Activated CD4-positive, alpha-beta T cell treated with anti-CD3 and anti-CD28 coated beads for 24 hours (primary cell): ENCODE data around the gene CCN2.
"Not testable (repeated sequence)": the region's sequence is repeated elsewhere in the genome, so short reads cannot be mapped to it uniquely, and the experiment has no call there.

Experiments used
- DNase-seq, 2 donors: peaks; one replicate each; pipeline ENCODE4 v3.0.0-alpha.2; 2020; ENCODE audit warnings: low read depth in 2 of 2

CCN2 gene

DNA sequence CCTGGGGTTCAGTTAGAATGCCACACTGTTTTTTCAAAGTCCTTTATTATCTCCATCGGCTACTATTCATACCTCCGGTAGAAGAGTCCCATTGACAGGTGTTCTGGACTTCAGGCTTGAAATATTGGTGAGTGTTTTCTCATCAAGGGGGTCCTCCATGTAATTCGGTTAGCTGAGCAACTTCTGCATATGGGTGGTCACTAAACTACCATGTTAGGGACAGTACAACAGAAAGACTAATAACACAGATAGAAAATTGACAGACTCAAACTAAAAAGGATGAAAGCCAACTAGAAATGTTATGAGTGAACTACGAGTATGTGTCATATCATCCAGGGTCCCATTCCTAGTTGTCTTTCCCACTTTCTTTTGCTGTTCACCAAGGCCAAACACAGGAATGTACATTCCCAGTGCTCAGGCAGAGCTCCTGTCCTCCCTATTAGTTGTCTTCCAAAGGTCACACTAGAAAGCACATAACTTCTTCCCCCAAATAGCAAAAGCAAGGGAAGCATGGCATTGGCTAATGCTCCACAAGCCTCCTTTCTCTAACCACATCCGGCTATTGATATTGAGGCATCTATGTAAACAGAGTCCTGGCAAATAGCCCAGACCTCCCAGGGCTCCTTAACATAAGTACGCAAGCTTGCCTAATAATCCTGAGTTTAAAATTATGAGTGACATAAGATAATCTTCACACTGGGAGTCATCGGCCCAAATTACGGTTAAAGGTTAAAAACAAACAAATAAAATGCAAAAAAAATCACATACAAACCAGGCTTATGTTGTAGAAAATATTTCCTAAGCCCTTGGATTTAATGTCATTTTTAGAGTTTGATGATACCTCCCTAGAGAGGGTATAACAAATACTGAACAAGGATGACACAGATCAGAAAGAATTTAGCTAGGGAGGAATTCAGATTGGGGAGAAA, 13.2 kb downstream of the CCN2 start:
- no peak for DNase-seq

DNA sequence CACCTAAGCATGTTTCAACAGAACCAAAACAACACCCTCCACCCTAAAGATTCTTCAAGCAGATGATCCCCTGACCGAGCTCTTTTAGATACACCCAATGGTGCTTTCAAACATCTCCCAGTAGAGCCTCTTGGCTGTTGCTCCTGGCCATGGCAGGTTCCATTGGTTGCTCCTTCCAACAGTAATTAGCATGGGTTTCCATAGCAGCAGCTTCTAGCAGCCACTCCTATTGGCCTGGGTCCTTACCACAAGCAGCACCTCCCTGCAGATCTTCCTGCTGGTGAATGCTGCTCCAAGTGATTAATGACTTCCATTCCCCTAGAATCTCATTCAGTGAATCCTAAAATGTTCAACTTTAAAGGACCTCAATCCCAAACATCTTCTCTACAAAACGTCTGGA, 13.9 kb downstream of the CCN2 start:
- no peak for DNase-seq

DNA sequence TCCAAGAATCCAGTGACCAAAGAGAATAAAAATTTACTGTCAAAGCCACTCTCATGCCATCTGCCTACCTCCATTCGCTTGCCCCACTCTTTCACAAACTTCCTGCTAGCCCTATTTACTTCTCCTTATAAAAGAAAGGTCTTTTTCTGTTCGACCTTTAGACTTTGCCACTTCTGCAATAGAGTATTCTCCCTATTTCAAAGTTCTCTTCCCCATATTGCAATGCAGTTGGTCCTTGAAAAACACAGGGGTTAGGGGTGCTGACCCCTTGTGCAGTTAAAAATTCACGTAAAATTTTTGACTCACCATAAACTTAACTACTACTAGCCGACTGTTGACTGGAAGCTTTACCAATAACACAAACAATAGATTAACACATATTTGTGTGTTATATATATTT, 15.0 kb downstream of the CCN2 start:
- no peak for DNase-seq

DNA sequence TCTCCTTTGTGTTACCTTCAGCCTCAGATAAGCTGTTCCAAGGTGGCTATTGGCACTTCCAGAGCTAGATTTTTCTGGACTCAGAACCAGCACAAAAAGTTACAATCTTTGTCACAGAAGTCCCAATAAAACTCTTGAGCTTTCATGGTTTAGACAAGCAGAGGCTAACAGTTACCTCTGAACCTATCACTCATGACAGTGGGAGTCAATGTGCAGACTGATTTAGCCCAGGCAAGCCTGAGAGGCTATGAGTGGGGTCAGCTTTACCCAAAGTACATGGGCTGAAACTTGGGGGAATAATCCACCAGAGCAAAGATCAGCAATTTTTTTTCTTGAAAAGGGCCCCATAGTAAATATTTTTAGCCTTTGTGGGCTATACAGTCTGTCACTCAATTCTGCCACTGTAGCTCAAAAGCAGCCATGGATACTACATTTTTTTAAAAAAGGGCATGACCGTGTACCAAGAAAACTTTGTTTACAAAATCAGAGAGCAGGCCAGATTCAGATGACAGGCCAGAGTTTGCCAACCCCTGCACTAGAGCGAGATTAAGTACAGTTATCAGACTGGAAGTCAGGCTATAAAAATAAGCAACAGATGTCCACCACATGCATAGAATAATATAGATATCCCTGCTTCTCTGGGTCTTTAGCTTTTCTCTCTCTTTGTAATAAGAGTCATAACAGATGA, 20.0 kb downstream of the CCN2 start:
- no peak for DNase-seq

DNA sequence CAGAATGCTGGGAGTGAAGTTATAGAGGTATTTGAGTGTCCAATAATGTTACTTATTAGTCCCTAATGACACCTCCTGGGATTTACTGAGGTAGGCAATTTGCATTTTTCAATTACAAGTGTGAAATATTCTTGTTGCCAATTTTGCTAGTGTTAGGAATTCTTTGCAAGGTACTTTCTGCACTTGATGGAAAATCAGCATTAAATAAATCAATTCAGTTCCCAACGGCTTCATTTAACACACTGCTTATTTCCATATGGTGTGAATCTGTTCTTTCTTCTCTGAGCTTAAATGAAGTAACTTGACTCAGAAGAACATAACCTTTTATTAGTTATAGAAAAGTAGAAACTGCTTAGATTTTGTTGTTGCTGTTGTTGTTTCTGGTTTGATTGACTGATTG, 21.2 kb downstream of the CCN2 start:
- DNase-seq = no peak

DNA sequence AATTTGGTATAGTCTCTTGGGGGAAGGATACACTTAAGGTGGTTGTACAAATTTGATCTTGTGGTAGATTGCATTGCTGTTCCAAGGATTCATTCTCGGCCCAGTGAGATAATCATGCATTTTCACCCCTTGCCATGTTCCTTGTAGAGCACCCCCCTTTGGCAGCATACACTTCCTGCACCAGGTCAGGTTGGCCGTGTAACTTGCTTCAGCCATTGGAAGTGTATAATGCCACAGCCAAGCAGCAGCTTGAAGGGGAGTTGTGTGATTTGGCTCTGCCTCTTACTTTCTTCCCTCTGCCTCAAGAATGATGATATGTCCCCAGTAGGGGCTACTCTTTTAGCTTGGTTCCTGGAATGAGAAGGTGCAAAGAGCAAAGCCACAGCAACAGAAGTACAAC, 21.9 kb downstream of the CCN2 start:
- no peak for DNase-seq

DNA sequence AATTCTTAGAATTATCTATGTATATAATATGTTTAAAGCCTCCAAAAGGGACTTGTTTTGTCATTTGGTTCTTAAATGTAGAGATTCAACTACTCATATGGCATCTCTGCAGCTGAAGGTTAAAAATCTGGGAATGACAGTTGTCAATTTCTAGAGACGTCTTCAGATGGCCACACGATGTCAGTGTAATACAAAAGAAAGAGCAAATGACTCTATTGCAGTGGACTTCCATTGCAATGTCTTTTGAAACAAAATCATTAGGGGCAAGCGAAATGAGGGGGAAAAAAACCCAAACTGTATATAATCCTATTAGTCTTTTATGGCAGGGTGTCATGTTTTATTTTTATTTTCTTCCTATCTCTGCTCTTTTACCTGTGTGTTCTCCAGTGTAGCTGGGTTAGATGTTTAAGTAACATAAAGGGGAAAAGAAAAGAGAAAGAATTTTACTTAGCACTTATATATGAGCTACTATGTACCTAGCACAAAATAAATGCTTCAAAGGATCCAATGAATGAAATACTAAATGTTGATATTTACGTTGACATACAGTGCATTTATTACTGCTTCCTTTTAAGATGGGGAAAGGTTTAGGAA, 26.2 kb downstream of the CCN2 start:
- DNase-seq = no peak

DNA sequence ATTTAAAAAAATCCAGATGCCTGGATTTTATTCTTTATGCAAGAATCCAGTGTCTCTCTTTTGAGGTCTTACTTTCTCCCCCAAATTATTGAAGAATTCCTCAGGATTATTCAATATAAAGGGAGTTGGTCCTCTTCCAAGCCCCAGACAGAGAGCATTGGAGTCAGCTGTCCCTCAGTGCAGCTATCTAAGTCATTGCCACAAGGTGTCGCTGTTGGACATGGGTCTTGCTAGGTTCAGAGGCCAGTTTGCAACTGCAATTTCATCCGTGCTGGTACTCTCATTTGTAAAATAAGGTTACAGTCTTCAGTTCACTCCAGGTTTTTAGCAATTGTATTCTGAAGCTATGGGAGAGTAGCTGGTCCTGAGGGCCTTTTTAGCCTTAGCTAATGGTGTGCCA, 27.8 kb downstream of the CCN2 start:
- peak in 1 of 2 donors; percentile 12 for DNase-seq

DNA sequence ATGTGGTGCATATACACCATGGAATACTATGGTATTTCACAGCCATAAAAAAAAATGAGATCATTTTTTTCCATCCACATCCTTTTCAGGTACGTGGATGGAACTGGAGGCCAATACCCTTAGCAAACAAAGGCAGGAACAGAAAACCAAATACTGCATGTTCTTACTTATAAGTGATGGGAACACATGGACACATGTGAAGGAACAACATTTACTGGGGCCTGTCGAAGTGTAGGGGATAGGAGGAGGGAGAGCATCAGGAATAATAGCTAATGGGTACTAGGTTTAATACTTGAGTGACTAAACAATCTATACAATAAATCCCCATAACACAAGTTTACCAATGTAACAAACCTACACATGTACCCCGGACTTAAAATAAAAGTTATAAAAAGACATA, 30.5 kb downstream of the CCN2 start:
- no peak for DNase-seq

DNA sequence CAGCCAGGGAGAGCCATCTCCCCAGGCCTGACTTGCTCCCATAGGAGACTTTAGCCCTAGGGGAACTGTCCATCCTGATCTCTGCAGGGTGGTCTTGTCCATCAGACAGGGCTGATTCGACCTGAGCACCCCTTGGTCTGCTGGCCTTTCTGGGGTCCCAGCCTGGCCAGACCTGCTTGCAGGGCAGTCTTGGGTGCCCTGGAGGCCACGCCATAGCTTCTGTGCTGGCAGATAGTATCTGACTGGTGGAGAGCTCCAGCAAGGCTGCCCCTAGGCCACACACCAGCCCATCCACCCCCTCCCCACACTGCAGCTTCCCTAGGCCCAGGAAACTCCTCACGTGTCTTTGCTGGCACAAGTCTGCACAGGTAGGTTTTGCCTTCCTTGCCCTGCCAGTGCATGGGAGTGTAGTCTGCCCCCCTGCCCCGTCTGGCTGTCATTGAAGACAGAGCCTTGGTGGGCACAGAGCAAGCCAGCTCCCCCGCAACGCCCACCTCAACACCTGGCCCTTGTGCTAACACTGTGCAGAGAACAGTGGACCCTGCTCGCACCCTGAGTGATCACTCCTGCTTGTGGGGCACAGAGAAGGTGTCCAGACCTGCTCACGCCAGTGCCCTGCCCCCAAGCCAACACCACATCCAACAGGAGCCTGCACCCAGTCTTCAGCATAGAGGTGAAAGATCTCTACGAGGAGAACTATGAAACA, 32.4 kb downstream of the CCN2 start:
- DNase-seq = no peak

DNA sequence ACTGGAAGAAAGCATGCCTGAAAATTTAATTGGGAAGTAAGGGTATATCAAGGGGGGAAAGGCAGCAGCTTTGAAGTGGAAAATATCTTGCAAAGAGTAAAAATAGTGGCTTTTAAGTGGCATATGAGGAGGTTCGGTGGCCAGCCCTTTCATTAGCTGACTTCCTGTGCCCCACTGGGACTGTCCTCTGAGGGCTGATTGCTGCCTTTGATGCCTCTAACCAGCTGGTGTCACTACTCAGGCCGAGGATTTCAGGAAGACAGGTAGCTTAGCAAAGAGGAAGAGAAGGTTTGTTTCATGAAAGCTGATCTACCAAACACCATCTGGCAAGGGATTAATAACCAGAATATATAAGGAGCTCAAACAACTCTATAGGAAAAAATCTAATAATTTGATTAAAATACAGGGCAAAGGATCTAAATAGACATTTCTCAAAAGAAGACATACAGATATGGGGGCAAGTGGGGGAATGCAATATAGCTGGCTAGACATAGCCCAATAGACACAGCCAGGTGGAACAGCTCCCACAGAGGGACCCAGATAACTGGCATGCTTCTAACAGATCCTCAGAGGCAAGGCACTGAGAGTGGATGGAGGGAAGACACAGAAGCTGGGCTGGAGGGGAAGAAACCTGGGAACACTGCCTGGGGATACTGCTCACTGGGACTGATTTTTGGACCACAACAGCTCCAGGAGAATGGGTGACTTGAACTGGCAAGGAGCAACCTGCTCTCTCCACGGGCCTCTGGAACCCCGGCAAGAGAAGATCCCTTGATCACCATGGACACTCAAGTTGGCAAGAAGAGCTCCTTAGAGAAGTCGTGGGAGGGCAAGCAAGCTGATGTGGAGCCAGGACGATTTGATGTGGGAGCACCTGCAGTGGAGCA, 33.2 kb downstream of the CCN2 start:
- no peak for DNase-seq

DNA sequence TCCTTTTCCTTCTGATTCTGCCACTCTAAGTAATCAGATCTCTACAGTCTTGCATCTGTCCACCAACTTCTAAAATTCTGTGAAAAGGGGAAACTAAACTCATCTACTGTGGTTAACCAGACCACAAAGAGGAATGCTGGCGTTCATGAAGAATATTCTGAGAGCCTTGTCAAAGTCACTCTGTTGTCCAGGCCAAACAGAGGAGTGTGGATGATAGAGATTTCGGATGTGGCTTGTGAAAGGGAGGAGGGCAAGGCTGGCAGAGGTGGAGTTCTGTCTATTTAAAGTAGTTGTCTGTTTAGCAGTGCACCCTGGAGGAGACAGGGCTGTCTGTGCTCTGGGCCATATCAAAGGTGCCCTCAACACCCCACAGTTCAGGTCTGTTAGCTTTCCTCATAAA, 33.9 kb downstream of the CCN2 start:
- DNase-seq = no peak

DNA sequence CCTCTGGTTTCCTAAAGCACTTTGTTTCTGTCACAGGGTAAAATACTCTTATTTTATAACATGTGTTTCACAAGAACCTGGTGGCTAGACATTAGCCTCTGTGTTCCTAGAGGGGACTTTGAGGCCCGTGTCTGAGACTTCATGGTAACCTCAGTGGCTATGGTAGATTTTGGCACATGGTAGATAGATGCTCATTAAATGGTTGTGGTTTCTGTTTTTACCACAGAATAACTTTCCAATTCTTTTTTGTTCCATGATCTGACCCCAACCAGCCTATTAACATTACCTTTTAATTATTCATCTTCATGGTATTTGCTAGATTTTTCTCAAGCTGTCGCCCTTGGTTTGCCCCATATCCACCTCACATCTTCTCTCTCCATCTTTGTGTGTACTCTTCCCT, 34.3 kb downstream of the CCN2 start:
- no peak for DNase-seq

DNA sequence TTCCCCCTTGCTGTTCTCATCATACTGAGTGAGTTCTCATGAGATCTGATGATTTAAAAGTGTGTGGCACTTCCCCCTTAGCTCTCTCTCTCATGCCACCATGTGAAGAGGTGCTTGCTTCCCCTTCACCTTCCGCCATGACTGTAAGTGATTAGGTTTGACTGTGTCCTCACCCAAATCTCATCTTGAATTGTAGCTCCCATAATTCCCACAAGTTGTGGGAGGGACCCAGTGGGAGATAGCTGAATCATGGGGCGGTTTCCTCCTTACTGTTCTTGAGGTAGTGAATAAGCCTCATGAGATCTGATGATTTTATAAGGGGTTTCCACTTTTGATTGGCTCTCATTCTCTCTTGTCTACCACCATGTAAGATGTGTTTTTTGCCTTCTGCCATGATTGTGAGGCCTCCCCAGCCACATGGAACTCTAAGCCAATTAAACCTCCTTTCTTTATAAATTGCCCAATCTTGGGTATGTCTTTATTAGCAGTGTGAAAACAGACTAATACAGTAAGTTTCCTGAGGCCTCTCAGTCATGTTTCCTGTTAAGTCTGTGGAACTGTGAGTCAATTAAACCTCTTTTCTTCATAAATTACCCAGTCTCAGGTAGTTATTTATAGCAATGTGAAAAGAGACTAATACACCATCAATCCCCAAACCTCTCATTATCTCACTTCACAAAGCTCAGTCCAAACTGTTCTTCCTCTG, 34.9 kb downstream of the CCN2 start:
- DNase-seq = not testable (repeated sequence)

DNA sequence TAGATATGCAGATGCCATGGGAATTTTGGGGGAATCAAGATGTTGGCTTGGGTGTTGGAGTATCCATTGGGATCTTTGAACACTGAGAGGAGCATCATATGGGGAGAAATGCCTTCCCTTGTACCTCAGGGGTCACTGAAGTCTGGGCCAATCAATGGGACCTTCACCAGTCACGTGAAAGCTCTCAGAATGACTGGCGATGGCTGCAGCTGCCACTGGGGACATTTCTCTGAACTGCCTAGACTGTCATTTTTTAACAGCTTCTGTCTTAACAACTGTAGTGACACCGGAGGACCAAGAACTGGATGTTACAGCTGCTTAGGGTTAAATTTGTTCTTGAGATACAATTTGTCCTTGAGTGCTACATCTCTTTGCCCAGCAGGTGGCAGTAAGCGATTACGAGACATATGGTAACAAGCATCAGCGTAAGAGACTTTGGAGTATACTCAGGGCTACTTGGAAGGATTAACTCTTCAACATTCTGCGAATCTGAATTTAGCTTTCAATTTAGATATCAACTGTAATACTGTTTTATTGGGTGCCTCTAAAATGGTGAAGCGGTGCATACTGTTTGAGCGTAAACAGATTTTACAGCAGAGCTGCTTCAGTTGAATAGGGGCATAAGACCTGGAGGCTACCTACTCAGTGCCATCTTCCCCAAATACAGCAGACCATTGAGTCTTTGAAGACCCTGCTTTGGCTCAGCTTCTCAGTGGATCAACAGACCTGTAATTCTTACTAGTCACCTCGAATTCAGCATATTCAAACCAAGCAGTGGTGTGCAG, 36.0 kb downstream of the CCN2 start:
- DNase-seq = peak; percentile 25 to 26

DNA sequence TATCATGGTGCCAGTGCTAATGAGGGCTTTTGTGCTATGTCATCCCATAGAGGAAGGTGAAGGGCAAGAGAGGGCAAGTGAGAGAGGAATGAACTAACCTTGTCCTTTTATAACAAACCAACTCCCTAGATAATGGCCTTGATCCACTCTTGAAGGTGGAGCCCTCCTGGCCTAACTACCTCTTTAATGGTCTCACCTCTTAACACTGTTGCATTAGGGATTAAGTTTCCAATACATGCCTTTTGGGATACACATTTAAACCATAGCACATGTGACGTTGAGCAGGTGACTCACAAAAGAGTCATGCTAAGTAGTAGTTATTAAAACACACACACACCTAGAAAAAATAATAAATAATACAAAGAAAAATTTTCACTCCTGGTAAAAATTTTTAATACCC, 36.9 kb downstream of the CCN2 start:
- DNase-seq = no peak

DNA sequence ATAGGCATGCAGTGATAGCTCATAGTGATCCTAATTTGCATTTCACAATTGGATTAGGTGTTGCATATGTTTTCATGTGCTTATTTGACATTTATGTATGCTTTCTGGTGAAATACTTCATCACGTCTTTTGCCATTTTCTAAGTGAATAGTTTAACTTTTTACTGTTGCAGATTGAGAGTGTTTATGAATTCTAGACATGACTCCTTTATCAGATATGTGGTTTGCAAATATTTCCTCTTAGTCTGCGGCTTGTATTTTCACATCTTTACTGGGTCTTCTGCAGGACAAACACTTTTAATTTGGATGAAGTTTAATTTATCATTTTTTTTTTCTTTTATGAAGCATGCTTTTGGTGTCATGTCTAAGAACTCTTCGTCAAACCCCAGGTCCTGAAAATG, 39.2 kb downstream of the CCN2 start:
- no peak for DNase-seq

DNA sequence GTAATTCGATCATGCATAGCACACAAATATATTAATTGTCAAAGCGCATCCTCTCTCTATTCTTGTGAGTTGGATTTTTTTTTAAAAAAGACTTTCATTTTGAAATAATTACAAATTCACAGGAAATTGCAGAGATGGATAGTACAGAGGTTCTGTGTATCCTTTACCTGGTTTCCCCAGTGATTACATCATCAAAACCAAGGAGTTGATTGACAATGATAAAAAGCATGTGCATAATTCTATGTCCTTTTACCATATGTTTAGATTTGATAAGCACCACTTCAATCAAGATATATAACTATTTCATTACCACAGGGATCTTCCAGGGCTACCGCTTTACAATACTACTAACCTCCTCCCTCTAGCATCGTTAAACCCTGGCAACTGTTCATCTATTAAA, 40.2 kb downstream of the CCN2 start:
- DNase-seq = no peak

DNA sequence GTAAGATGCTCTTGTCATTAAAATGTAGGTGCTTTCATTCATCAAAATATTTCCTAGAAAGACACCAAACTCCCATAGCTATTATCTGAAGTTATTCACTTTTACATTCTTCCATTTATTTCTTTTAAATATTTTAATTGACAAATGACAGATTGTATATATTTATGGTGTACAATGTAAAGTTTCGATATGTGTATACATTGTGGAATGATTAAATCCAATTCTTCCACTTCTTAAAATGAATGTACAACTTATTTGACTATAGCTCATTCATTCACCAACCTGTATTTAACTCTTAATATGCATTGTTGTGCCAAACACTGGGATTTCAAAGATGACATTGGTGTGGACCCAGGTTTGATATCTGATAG, 41.0 kb downstream of the CCN2 start:
- DNase-seq = no peak
